ENCODE results near the gene PKN1. TPM values are rescaled to one million over a fixed set of nuclear protein-coding genes. Genes with fewer than 3 reads are reported as not detected.

PKN1 gene
- total and polyA plus RNA-seq, 2 of the 13 experiments (the other 11 are each of a cell fraction or from before 2014, with no cell fraction given) = 45.7 to 54.5 TPM

DNA sequence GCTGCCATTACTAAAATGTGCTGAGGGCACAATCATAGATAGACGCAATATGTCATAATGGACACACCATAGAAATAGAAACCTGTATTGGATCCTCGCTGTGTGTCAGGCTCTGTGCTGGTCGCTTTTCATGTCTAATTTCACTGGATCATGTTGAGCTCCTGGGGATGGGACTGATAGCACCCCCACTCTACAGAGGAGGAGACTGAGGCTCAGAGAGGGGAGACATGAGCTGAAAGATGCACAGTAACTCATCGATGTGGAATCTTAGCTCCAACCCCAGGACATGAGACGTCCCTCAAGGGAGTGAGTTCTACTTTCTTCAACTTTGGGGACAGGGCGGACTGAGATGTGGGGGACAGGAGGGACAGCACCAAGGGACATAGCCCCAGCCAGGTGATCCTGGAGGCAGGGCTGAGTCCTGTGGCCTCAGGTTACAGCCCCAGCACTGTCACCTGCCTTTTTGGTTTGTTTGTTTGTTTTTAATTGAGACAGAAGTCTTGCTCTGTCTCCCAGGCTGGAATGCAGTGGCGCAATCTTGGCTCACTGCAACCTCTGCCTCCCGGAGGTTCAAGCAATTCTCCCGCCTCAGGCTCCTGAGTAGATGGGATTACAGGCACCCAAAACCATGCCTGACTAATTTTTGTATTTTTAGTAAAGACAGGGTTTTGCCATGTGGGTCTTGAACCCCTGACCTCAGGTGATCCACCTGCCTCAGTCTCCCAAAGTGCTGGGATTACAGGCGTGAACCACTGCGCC is 69.4 kb downstream of the PKN1 start (continued):
- TF ChIP-seq KAT8 (CRISPR knock-in tag; IDR thresholded peaks at IDR 0.05) (0 out of 2 replicates have a peak, but pooled peaks have one; percentile 16), NR3C1 (CRISPR knock-in tag; IDR thresholded peaks at IDR 0.05) (no peak), ZSCAN22 (CRISPR knock-in tag; IDR thresholded peaks at IDR 0.05) (no peak), ZNF33B (CRISPR knock-in tag; IDR thresholded peaks at IDR 0.05) (no peak), CCAR2 (optimal IDR thresholded peaks at IDR 0.05; ENCODE audit: low read depth, low read length) (no peak), ZNF207 (IDR thresholded peaks at IDR 0.05; ENCODE audit: borderline replicate concordance) (no peak), TRIM24 (CRISPR knock-in tag; IDR thresholded peaks at IDR 0.05) (no peak)
- TF ChIP-seq, protein P1, sequence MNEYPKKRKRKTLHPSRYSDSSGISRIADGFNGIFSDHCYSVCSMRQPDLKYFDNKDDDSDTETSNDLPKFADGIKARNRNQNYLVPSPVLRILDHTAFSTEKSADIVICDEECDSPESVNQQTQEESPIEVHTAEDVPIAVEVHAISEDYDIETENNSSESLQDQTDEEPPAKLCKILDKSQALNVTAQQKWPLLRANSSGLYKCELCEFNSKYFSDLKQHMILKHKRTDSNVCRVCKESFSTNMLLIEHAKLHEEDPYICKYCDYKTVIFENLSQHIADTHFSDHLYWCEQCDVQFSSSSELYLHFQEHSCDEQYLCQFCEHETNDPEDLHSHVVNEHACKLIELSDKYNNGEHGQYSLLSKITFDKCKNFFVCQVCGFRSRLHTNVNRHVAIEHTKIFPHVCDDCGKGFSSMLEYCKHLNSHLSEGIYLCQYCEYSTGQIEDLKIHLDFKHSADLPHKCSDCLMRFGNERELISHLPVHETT (CRISPR knock-in tag; conservative IDR thresholded peaks at IDR 0.05) = no peak
- TF ChIP-seq, protein P2, sequence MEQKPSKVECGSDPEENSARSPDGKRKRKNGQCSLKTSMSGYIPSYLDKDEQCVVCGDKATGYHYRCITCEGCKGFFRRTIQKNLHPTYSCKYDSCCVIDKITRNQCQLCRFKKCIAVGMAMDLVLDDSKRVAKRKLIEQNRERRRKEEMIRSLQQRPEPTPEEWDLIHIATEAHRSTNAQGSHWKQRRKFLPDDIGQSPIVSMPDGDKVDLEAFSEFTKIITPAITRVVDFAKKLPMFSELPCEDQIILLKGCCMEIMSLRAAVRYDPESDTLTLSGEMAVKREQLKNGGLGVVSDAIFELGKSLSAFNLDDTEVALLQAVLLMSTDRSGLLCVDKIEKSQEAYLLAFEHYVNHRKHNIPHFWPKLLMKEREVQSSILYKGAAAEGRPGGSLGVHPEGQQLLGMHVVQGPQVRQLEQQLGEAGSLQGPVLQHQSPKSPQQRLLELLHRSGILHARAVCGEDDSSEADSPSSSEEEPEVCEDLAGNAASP (CRISPR knock-in tag; IDR thresholded peaks at IDR 0.05; ENCODE audit: borderline replicate concordance) = 0 out of 2 replicates have a peak, but pooled peaks have one; percentile 27
- TF ChIP-seq, protein P3, sequence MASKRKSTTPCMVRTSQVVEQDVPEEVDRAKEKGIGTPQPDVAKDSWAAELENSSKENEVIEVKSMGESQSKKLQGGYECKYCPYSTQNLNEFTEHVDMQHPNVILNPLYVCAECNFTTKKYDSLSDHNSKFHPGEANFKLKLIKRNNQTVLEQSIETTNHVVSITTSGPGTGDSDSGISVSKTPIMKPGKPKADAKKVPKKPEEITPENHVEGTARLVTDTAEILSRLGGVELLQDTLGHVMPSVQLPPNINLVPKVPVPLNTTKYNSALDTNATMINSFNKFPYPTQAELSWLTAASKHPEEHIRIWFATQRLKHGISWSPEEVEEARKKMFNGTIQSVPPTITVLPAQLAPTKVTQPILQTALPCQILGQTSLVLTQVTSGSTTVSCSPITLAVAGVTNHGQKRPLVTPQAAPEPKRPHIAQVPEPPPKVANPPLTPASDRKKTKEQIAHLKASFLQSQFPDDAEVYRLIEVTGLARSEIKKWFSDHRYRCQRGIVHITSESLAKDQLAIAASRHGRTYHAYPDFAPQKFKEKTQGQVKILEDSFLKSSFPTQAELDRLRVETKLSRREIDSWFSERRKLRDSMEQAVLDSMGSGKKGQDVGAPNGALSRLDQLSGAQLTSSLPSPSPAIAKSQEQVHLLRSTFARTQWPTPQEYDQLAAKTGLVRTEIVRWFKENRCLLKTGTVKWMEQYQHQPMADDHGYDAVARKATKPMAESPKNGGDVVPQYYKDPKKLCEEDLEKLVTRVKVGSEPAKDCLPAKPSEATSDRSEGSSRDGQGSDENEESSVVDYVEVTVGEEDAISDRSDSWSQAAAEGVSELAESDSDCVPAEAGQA (IDR thresholded peaks at IDR 0.05; ENCODE audit: low read depth) = no peak
- TF ChIP-seq, protein P3 (CRISPR knock-in tag; IDR thresholded peaks at IDR 0.05; ENCODE audit: borderline replicate concordance) = no peak
- TF ChIP-seq, protein P4, sequence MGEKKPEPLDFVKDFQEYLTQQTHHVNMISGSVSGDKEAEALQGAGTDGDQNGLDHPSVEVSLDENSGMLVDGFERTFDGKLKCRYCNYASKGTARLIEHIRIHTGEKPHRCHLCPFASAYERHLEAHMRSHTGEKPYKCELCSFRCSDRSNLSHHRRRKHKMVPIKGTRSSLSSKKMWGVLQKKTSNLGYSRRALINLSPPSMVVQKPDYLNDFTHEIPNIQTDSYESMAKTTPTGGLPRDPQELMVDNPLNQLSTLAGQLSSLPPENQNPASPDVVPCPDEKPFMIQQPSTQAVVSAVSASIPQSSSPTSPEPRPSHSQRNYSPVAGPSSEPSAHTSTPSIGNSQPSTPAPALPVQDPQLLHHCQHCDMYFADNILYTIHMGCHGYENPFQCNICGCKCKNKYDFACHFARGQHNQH (CRISPR knock-in tag; IDR thresholded peaks at IDR 0.05) = peak; percentile 57; the same call in 1 of the 2 replicates

Measured in HepG2 (cell line).